B cell (primary cell): Measurements from ENCODE around the gene CARMIL1. TPM values are rescaled to one million over a fixed set of nuclear protein-coding genes. Genes with fewer than 3 reads are reported as not detected.

ENCODE experiments used
- ATAC-seq: fragments of 200-7000 bp; cut with Tn5 transposase; one replicate; pipeline ENCODE4 v1.10.0; 2021; ENCODE audit warnings: low read depth, mild to moderate bottlenecking, moderate number of reproducible peaks, moderate library complexity
- CTCF ChIA-PET: fragments of 350-600 bp; sonication (Branson Sonifier 250); formaldehyde crosslinking; loops from one replicate; lab custom pipeline; 2021; ENCODE audit warnings: antibody characterized with exemption, inconsistent platforms; lab: Charles Lee
- POLR2A ChIA-PET: fragments of 350-600 bp; sonication (Branson Sonifier 250); formaldehyde crosslinking; loops from one replicate; lab custom pipeline; 2021; ENCODE audit warnings: antibody characterized with exemption; lab: Charles Lee
- DNase-seq: peaks from one replicate; pipeline ENCODE4 v3.0.0; 2013
- H2AFZ ChIP-seq: 2 replicates; pipeline ENCODE4 v1.6.1; 2012; ENCODE audit warnings: mild to moderate bottlenecking, low read depth, low read length; ENCODE audit not compliant: insufficient read depth, poor library complexity, severe bottlenecking
- H3K27ac ChIP-seq, 2 donors: 1 replicate in 1 of 2; 2 replicates in 1 of 2; pipeline ENCODE4 v1.5.1; 2012 to 2013; ENCODE audit warnings: low read length in 2 of 2, mild to moderate bottlenecking in 2 of 2, moderate library complexity in 1 of 2
- H3K27me3 ChIP-seq, 4 experiments: fragments of 200-600 bp in 1 of 4; sonication (generic) in 1 of 4; replicated peaks in 1 of 4; 1 replicate in 2 of 4; 2 replicates in 2 of 4; pipeline versions ENCODE4 v1.6.1 to v1.7.0; 2013 to 2016; ENCODE audit warnings: low read length in 3 of 4, mild to moderate bottlenecking in 2 of 4, mixed read lengths in 1 of 4, moderate library complexity in 1 of 4; ENCODE audit not compliant: insufficient read depth in 4 of 4, control insufficient read depth in 3 of 4; ENCODE audit errors: control extremely low read depth in 1 of 4
- H3K36me3 ChIP-seq, 2 experiments: replicated peaks in 1 of 2; 1 replicate in 1 of 2; 2 replicates in 1 of 2; pipeline versions ENCODE4 v1.6.1 to v1.7.1; 2013; ENCODE audit warnings: low read length in 1 of 2; ENCODE audit not compliant: insufficient read depth in 2 of 2, control insufficient read depth in 1 of 2; ENCODE audit errors: control extremely low read depth in 1 of 2, extremely low read depth in 1 of 2
- H3K4me1 ChIP-seq, 2 donors: fragments of 200-600 bp in 1 of 2; sonication (generic) in 1 of 2; 1 replicate in 1 of 2; 2 replicates in 1 of 2; pipeline versions ENCODE4 v1.5.1 to v1.6.1; 2013 to 2017; ENCODE audit warnings: low read length in 2 of 2; ENCODE audit not compliant: control insufficient read depth in 2 of 2, insufficient read depth in 2 of 2
- H3K4me2 ChIP-seq: replicated peaks from 2 replicates; pipeline ENCODE3; 2012; ENCODE audit warnings: mild to moderate bottlenecking, low read depth, low read length; ENCODE audit not compliant: poor library complexity, severe bottlenecking
- H3K4me3 ChIP-seq, 5 experiments: fragments of 200-600 bp in 1 of 5; sonication (generic) in 1 of 5; 1 replicate in 3 of 5; 2 replicates in 2 of 5; pipeline versions ENCODE4 v1.5.1 to v1.7.0; 2011 to 2016; ENCODE audit warnings: low read length in 4 of 5, mild to moderate bottlenecking in 4 of 5, low read depth in 2 of 5, control low read depth in 1 of 5, moderate library complexity in 1 of 5; ENCODE audit not compliant: insufficient read depth in 1 of 5; ENCODE audit errors: control extremely low read depth in 1 of 5, extremely low read depth in 1 of 5
- H3K79me2 ChIP-seq: fragments of 200-600 bp; sonication (generic); one replicate; pipeline ENCODE4 v1.6.0; 2016; ENCODE audit warnings: low read length; ENCODE audit not compliant: control insufficient read depth, insufficient read depth
- H3K9ac ChIP-seq: fragments of 200-600 bp; sonication (generic); 2 replicates; pipeline ENCODE4 v1.6.1; 2017; ENCODE audit warnings: mild to moderate bottlenecking, low read length, moderate library complexity
- H3K9me3 ChIP-seq, 3 donors: one replicate each; pipeline versions ENCODE4 v1.6.1 to v1.7.1; 2013; ENCODE audit warnings: low read length in 2 of 3; ENCODE audit not compliant: control insufficient read depth in 2 of 3, insufficient read depth in 1 of 3; ENCODE audit errors: control extremely low read depth in 1 of 3
- H4K20me1 ChIP-seq: 2 replicates; pipeline ENCODE4 v1.6.0; 2012; ENCODE audit warnings: mild to moderate bottlenecking, low read length; ENCODE audit not compliant: insufficient read depth, control insufficient read depth, poor library complexity, severe bottlenecking
- H3K27ac Mint-ChIP-seq: one replicate; pipeline ENCODE4 v1.8.0; 2021; ENCODE audit warnings: mixed read lengths
- H3K27me3 Mint-ChIP-seq: one replicate; pipeline ENCODE4 v1.8.0; 2021; ENCODE audit warnings: mixed read lengths
- H3K4me1 Mint-ChIP-seq: one replicate; pipeline ENCODE4 v1.8.0; 2021; ENCODE audit warnings: mixed read lengths
- H3K4me3 Mint-ChIP-seq: one replicate; pipeline ENCODE4 v1.8.0; 2021; ENCODE audit warnings: mixed read lengths
- H3K9me3 Mint-ChIP-seq: one replicate; pipeline ENCODE4 v1.8.0; 2022; ENCODE audit warnings: mixed read lengths; ENCODE audit not compliant: insufficient read depth
- EZH2 ChIP-seq: IDR thresholded peaks from 2 replicates; pipeline ENCODE4 v1.6.1; 2012; ENCODE audit warnings: borderline replicate concordance, low read depth, mild to moderate bottlenecking, moderate library complexity, low read length; ENCODE audit not compliant: insufficient read depth, poor library complexity, severe bottlenecking
- WGBS: methylation state at CpG from one replicate; pipeline ENCODE4 v1.1.5; 2013; ENCODE audit warnings: missing lambda C conversion rate; ENCODE audit not compliant: insufficient coverage; 5-methylcytosine and 5-hydroxymethylcytosine counted together
- intact Hi-C: fragments of 100-400 bp; cut with micrococcal nuclease; formaldehyde crosslinking; loops from one replicate; pipeline ENCODE4 v1.10.0; 2022
- polyA plus RNA-seq: library from polyadenylated mRNA; depleted of rRNA; stranded (reverse); fragments of >200 nt; gene quantifications from 2 replicates; pipeline ENCODE4 v1.2.3, GENCODE V29; 2012
- total RNA-seq, 2 donors: library from RNA; stranded (reverse); fragments of 120-200 nt in 1 of 2; gene quantifications; 1 replicate in 1 of 2; 2 replicates in 1 of 2; pipeline versions ENCODE4 v1.2.3 to v1.2.4, GENCODE V29; 2013 to 2022
- TF ChIP-seq, protein P1 (sequence below): fragments of 200-600 bp; IDR thresholded peaks from one replicate; pipeline ENCODE4 v1.8.0; 2022; ENCODE audit warnings: antibody characterized with exemption, mild to moderate bottlenecking

CARMIL1 gene
- total and polyA plus RNA-seq, 2 donors (not counting 1 experiment from before 2014, with no cell fraction given) = 7.5 to 11.0 TPM

DNA sequence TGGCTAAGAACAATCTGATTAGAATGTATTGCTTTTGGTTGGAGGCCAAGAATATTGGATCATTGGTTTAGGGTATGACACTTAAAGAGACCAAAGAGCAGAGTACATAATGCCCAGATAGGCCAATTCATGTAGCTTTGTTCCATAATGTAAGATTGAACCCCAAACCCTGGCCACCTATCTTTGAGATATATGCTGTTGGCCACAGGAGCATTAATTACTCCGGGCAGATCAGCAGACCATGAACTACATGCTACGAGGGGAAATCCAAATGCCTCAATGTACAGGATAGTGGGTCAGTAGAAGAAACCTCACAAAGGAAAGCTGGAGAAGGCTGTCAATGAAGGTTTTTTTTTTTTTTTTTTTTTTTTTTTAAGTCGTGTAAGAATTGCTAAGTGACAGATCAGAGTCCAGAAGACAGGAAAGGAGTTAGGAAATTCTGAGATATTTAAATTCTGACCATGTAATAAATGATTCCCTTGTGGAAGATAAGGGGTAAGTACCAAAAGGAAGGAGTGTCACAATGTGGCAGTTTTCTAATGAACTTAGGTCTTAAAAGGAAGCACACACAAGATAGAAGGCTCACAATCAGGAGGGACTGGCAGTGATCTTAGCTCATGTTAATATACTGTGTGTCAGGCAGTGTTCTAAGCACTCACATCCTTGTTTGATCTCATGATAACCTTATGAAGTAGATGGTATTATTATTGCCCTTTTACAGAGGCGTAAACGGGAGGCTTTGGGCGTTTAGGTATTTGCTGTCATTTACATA is 61.4 kb downstream of the CARMIL1 start:
- H3K9me3 Mint-ChIP-seq = no peaks in the 10 kb centered on the region
- 83% methylated on average over 4 of the region's 6 CpGs for WGBS
- Histone ChIP-seq H3K27ac (no peak overlapping the region), H3K4me1 (no peaks in the 10 kb centered on the region), H3K9me3 (no peaks in the 10 kb centered on the region), H3K9ac (no peak overlapping the region), H2AFZ (no peak overlapping the region), H4K20me1 (peaks cover 13% of the 10 kb centered on the region), H3K4me2 (no peak overlapping the region), H3K4me3 (no peak overlapping the region), H3K36me3 (no peaks in the 10 kb centered on the region), H3K79me2 (peaks cover 32% of the 10 kb centered on the region), H3K27me3 (no peaks in the 10 kb centered on the region)
- TF ChIP-seq EZH2 = no peak
- TF ChIP-seq, protein P1, sequence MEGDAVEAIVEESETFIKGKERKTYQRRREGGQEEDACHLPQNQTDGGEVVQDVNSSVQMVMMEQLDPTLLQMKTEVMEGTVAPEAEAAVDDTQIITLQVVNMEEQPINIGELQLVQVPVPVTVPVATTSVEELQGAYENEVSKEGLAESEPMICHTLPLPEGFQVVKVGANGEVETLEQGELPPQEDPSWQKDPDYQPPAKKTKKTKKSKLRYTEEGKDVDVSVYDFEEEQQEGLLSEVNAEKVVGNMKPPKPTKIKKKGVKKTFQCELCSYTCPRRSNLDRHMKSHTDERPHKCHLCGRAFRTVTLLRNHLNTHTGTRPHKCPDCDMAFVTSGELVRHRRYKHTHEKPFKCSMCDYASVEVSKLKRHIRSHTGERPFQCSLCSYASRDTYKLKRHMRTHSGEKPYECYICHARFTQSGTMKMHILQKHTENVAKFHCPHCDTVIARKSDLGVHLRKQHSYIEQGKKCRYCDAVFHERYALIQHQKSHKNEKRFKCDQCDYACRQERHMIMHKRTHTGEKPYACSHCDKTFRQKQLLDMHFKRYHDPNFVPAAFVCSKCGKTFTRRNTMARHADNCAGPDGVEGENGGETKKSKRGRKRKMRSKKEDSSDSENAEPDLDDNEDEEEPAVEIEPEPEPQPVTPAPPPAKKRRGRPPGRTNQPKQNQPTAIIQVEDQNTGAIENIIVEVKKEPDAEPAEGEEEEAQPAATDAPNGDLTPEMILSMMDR = no peak
- no peak overlapping the region for H3K27ac Mint-ChIP-seq
- H3K4me3 Mint-ChIP-seq = no peak overlapping the region
- intact Hi-C loops = no loop called here
- CTCF ChIA-PET = interaction anchor here (3.3 kb wide), 1 partner anchor 150 kb away, joined by 22 read pairs; no protein-coding TSS in a partner anchor
- ATAC-seq (no peak), DNase-seq (no peak)
- H3K4me1 Mint-ChIP-seq = peaks cover 13% of the 10 kb centered on the region
- POLR2A ChIA-PET = no interaction called here
- peaks cover 7% of the 10 kb centered on the region for H3K27me3 Mint-ChIP-seq

DNA sequence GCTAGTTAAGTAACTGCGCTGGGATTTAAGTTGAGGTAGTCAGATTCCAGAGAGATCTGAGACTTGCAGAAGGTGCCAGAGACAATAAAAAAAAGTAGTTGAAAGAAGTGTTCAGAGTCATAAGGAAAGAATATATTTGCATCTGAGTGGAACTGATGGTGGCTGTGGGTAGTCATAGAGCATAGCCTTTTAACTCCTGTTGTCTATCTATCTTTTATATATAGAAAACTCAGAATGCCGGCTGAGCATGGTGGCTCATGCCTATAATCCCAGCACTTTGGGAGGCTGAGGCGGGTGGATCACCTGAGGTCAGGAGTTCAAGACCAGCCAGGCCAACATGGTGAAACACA is 62.0 kb downstream of the CARMIL1 start:
- Mint-ChIP-seq H3K4me1 (peaks cover 13% of the 10 kb centered on the region), H3K4me3 (no peak overlapping the region), H3K27ac (no peak overlapping the region), H3K9me3 (no peaks in the 10 kb centered on the region), H3K27me3 (peaks cover 5% of the 10 kb centered on the region)
- peaks cover 32% of the 10 kb centered on the region for H3K79me2 ChIP-seq
- DNase-seq (no peak), ATAC-seq (no peak)
- H4K20me1 ChIP-seq = peaks cover 11% of the 10 kb centered on the region
- no peaks in the 10 kb centered on the region for H3K9me3 ChIP-seq
- no peaks in the 10 kb centered on the region for H3K4me1 ChIP-seq
- intact Hi-C loops = no loop called here
- H3K4me3 ChIP-seq = no peak overlapping the region
- no peak overlapping the region for H2AFZ ChIP-seq
- WGBS = 89% methylated on average over 1 of the region's 3 CpGs
- no peaks in the 10 kb centered on the region for H3K36me3 ChIP-seq
- no peaks in the 10 kb centered on the region for H3K27me3 ChIP-seq
- ChIA-PET CTCF (interaction anchor here (1.3 to 3.3 kb wide), 3 partner anchors 28 to 150 kb away, joined by 3 to 22 read pairs (median 3); no protein-coding TSS in a partner anchor), POLR2A (no interaction called here)
- no peak overlapping the region for H3K27ac ChIP-seq
- TF ChIP-seq EZH2 = no peak
- TF ChIP-seq, protein P1 = no peak
- H3K4me2 ChIP-seq = no peak overlapping the region
- H3K9ac ChIP-seq = no peak overlapping the region
